ENCODE data around the gene PBX1.

The PBX1 gene

DNA sequence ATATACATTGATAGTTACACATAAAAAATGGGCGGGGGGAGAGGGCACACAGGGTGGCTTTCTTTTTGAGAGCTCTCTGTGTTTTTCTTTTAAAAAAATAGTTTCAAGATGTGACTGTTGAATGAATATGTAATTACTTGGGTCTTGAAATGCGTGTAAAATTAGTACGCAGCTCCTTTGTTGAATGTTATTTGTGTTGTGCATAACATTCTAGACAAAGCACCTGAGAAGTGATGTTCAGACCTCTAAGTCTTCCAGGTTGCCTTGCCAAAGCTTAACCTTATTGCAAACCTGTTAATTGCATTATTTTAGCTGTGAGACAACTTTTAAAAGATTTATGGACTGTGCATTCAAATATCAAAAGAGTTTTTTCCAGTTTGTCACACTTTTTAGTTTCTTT, 5.4 kb downstream of the PBX1 start:
- no peak for DNase-seq

DNA sequence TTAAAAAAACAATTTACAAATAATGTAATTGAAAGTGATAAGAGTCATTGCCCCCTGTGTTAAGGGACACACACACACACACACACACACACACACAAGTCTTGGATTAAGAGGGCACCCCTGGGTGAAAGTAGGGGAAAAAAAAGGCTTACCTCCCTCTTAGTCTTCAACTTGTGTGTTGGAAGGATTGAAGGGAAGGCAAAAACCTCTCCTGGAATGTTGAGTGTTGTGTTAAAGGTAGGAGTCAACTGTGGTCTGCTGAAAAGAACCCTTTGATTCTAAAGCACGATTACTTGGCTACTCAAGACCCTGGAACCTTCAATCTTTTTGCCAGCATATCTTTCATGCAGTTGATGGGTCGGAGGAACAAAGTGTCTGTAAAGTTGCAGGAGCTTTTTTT, 6.4 kb downstream of the PBX1 start:
- DNase-seq = no peak

- DNase-seq = no peak
These were observed 8.8 kb downstream of the PBX1 start for GRCh38 chr1:164567774-164568173.

DNA sequence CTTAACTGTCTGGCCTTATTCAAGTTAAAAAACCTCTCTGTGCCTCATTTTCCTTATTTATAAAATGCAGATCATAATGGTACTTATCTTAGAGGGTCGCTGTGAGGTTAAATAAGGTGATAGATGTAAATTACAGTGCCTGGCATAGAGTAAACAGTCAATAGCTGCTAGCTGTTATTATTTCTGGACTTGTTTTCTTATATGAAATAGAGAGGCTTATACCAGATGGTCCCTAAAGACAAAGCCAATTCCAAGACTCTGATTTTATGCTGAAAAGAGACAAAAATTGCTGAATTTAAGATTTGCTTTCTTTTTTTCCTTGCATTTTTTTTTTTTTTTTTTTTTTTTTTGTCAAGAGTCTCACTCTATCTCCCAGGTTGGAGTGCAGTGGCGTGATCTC, 10.3 kb downstream of the PBX1 start:
- DNase-seq = no peak

DNA sequence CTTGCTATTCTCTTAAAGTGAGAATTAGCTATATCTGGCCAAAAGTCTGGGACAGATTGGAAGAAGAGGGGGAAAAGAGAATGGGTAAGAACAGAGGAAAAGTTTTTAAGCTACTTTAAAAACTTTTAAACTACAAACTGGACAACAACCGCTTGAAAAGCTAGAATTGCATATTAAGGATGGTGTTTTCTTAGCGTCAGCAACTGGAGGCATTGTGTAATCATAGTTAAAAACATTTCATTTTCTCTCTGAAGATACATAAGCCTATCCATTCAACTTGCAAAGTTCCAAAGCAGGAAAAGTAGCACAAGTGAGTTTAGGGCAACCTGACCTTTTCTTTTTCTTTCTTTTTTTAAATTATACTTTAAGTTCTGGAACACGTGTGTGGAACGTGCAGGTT, 10.9 kb downstream of the PBX1 start:
- no peak for DNase-seq

- no peak for DNase-seq
These were observed 12.3 kb downstream of the PBX1 start for GRCh38 chr1:164571333-164571732.

DNA sequence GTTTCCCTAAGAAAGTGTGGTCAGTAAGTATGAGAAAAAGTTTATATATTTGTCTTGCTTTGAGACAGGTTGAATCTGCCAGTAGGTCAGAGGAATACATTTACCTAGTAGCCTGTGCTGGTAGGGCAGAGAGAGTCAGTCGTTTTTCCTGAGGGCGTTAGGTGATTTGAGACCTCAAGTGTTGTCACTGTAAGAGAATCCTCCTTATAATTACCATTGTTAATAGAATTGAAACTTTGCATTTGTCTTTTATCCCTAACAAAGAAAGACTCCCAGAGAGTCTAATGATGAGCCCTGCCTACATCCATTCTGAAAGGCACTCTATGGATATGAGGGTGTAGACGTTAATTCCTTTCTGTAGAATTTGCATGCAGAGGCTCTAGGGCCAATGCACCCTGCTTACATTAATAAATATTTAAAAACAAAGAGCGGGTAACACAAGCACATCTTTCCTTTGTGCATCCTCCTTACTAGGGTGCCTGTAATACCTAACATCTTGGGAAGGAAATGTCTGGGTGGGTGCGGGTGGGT, 16.4 kb downstream of the PBX1 start:
- no peak for DNase-seq

DNA sequence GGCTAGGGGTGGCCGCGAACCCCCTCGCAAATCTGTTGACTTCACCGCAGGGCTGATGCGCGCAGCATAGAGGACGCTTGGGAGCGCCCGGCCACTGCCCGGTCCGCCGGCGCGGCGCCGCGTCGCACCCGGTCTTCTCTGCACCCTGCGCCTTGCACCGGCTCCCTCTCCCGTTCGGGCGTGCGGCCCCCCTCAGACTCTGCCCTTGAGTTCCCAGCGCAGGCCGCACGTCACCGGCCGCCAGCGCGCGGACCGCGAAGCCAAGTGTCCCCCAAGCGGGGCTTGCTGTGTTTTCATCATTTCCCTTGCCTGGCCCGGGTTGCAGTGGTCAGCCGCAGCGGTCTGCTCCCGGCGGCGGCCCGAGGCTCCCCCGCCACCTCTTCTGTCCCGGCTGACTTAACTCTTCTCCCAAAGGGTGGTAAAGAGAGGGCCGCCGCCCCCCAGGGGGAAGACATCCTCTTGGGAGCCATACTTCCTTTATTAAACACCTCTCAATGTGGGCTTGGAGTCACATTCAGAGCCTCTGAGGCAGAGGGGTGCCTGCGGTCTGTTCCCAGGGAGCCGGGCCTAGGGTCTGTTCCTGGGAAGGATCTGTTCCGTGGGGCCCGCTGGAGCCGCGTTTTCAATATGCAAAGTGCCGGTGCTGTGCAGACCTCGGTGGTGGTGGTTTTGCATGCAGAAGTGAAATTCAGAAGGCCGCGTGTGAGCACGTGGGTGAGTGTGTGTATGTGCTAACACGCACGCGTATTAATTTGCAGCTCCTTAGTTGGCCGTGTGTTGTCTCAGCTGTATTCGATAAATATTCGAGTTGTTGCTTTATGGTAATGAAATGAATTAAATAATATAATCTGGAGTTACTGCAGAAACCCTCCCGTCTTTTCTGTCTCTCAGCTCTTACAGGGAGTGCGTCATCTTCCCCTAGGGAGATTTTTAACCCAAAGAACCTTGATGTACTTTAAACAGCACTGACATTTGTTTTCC, 17.6 kb downstream of the PBX1 start:
- no peak for DNase-seq

- no peak for DNase-seq
These were observed 18.3 kb downstream of the PBX1 start for GRCh38 chr1:164577291-164577690.

- DNase-seq = no peak
These were observed 19.7 kb downstream of the PBX1 start for GRCh38 chr1:164578479-164579200.

- DNase-seq = no peak
These were observed 20.4 kb downstream of the PBX1 start for GRCh38 chr1:164579381-164579780.

DNA sequence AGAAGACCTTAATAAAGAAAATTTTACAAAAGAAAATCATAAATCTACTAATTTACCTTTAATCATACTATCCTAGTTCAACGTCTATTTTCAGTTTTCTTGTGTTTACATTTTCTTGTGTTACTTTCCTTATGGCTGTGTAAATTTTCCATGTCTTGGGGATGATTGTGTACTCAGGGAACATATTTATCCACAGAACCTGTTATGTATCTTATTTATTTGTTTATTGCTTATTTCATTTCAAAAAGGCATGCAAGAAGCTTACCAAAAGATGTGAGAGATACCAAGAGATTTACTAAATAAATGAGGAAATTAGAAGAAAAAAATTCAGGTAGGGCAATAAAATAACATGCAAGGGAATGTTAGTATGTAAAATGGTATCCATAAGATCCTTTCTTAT, 22.8 kb downstream of the PBX1 start:
- DNase-seq = no peak

- no peak for DNase-seq
These were observed 24.2 kb downstream of the PBX1 start for GRCh38 chr1:164583196-164583595.

GRCh38 chr1:164583835-164584539, 25.0 kb downstream of the PBX1 start:
- DNase-seq = no peak

- DNase-seq = no peak
These were observed 27.6 kb downstream of the PBX1 start for GRCh38 chr1:164586591-164586990.

DNA sequence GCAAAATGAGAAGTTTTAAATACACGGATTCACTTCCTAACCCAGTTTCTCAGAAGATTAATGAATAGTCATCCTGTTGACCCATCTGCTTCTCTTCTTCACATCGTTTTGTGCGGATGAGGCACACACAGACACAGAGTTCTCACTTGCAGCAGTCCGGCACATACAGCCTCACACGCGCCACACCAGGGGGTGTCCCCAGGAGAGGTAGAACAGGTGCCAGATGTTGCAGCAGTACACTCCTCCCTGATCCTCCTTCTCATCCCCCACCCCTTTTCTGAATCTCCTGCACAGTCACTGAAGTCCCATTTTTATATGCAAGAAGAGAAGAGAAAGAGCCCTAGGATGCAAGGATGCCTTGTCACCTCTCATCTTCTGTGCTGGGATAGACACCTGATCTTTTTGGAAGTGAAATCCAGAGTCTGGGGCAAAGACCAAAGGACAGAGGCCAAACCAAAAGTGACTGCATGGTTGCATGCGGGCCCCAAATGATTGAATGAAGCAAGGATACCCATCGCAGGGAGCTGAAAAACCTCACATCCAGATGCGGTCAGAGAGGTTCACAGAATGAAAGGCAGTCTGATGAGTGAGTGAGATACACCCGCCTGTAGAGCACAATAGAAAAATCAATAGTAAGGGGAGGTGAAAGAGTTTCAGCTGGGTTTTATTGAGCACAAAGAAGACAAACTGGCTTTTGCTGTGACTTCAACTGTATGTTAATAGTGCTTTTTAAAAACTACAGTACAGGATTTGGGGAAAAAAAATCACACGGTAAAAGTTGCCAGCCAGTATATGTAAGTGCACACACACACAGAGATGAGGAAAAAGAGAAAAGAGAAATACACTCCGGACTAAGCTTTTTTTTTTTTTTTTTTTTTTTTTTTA, 28.9 kb downstream of the PBX1 start:
- DNase-seq = no peak

- DNase-seq = no peak
These were observed 29.7 kb downstream of the PBX1 start for GRCh38 chr1:164588516-164589341.

- no peak for DNase-seq
These were observed 30.4 kb downstream of the PBX1 start for GRCh38 chr1:164589408-164589807.

GRCh38 chr1:164589961-164590507, 31.1 kb downstream of the PBX1 start:
- DNase-seq = no peak

DNA sequence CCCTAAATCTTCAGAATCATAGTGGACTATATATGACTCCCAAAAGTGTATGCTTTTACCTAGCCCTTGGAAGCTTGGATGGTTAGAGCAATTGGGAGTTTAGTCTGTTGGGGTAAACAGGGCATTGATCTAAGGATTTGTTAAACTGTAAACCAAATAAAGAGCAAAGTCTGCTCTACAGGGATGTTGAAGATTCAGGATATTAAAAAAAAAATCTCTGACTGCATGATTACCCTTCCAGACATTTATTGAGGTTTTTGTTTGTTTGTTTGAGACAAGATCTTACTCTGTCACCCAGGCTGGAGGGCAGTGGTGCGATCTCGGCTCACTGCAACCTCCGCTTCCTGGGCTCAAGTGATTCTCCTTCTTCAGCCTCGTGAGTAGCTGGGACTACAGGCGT, 31.6 kb downstream of the PBX1 start:
- DNase-seq = no peak

DNA sequence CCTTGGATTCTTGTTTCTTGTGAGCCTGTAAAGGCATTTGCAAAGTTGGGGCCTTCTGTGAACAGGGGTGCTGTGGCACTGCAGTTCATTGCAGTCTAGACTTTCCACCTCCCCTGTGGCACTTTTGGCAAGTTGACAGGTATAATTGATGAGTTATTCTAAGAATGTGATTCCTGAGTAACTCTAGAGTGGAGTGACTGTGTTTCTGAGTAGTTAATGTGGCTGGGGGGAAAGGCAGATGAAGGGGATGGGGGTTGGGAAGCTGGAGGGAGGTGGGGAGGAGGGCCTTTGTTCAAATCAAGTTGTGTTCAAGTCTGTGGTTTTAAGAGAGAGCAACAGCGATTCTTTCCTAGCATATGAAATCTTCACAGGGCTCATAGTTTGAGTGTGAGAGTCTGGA, 32.9 kb downstream of the PBX1 start:
- no peak for DNase-seq
